Effector CD4-positive, alpha-beta T cell (primary cell): ENCODE results near the gene ATM.
"Not testable (repeated sequence)": the region's sequence is repeated elsewhere in the genome, so short reads cannot be mapped to it uniquely, and the experiment has no call there.

Source experiments
- DNase-seq: peaks from one replicate; pipeline ENCODE4 v3.0.0-alpha.2; 2020

The ATM gene

GRCh38 chr11:108289699-108290098 lies 66.8 kb downstream of the ATM start:
- DNase-seq, result no peak

GRCh38 chr11:108293229-108293628 lies 70.4 kb downstream of the ATM start:
- no peak for DNase-seq

- no peak for DNase-seq
Measured at GRCh38 chr11:108302121-108302785, 79.4 kb downstream of the ATM start.

- no peak for DNase-seq
Measured at GRCh38 chr11:108307751-108308150, 84.9 kb downstream of the ATM start.

GRCh38 chr11:108313444-108313843 lies 90.6 kb downstream of the ATM start:
- DNase-seq, result no peak

GRCh38 chr11:108316061-108316460 lies 93.2 kb downstream of the ATM start:
- DNase-seq, result no peak

GRCh38 chr11:108319541-108320145 lies 96.8 kb downstream of the ATM start:
- DNase-seq, result no peak

GRCh38 chr11:108322666-108323065 lies 99.8 kb downstream of the ATM start:
- no peak for DNase-seq

GRCh38 chr11:108324587-108324986 lies 101.7 kb downstream of the ATM start:
- DNase-seq, result no peak

GRCh38 chr11:108333403-108333899 lies 110.6 kb downstream of the ATM start:
- DNase-seq, result no peak

- no peak for DNase-seq
Measured at GRCh38 chr11:108338750-108339149, 115.9 kb downstream of the ATM start.

- DNase-seq, result no peak
Measured at GRCh38 chr11:108340973-108341372, 118.1 kb downstream of the ATM start.

- DNase-seq, result no peak
Measured at GRCh38 chr11:108341654-108342053, 118.8 kb downstream of the ATM start.

- no peak for DNase-seq
Measured at GRCh38 chr11:108343714-108344113, 120.8 kb downstream of the ATM start.

GRCh38 chr11:108345767-108346166 lies 122.9 kb downstream of the ATM start:
- DNase-seq, result no peak

GRCh38 chr11:108346451-108346850 lies 123.6 kb downstream of the ATM start:
- DNase-seq, result no peak

GRCh38 chr11:108351468-108351867 lies 128.6 kb downstream of the ATM start:
- DNase-seq, result no peak

GRCh38 chr11:108364159-108364558 lies 141.3 kb downstream of the ATM start:
- no peak for DNase-seq

GRCh38 chr11:108368134-108368533 lies 145.3 kb downstream of the ATM start:
- no peak for DNase-seq

GRCh38 chr11:108369064-108369463 lies 146.2 kb downstream of the ATM start:
- no peak for DNase-seq

- DNase-seq, result no peak
Measured at GRCh38 chr11:108370315-108370714, 147.4 kb downstream of the ATM start.

- no peak for DNase-seq
Measured at GRCh38 chr11:108370990-108371389, 148.1 kb downstream of the ATM start.

- DNase-seq, result not testable (repeated sequence)
Measured at GRCh38 chr11:108373505-108373904, 150.6 kb downstream of the ATM start.

- no peak for DNase-seq
Measured at GRCh38 chr11:108388576-108388975, 165.7 kb downstream of the ATM start.

- DNase-seq, result no peak
Measured at GRCh38 chr11:108392353-108392752, 169.5 kb downstream of the ATM start.
